Muscle layer of colon (tissue), 2 donors: ENCODE results near the gene CACTIN.
"Not testable (repeated sequence)": the region's sequence is repeated elsewhere in the genome, so short reads cannot be mapped to it uniquely, and the experiment has no call there.

Source experiments
- H3K27ac ChIP-seq: one replicate; pipeline ENCODE4 v1.7.0; 2013; ENCODE audit warnings: low read depth, mild to moderate bottlenecking, low read length, moderate library complexity
- H3K27me3 ChIP-seq, 2 donors: one replicate each; pipeline ENCODE4 v1.7.0; 2013; ENCODE audit warnings: low read length in 2 of 2, mild to moderate bottlenecking in 2 of 2; ENCODE audit not compliant: insufficient read depth in 2 of 2, control insufficient read depth in 1 of 2
- H3K36me3 ChIP-seq: one replicate; pipeline ENCODE4 v1.7.0; 2013; ENCODE audit warnings: mild to moderate bottlenecking, low read length; ENCODE audit not compliant: insufficient read depth
- H3K4me1 ChIP-seq: one replicate; pipeline ENCODE4 v1.7.0; 2013; ENCODE audit warnings: mild to moderate bottlenecking, low read length; ENCODE audit not compliant: insufficient read depth
- H3K4me3 ChIP-seq, 2 donors: one replicate each; pipeline ENCODE4 v1.7.0; 2013; ENCODE audit warnings: low read length in 2 of 2, low read depth in 1 of 2, mild to moderate bottlenecking in 1 of 2, moderate library complexity in 1 of 2
- H3K9ac ChIP-seq: one replicate; pipeline ENCODE4 v1.7.0; 2013; ENCODE audit warnings: low read length
- H3K9me3 ChIP-seq: one replicate; pipeline ENCODE4 v1.7.0; 2013; ENCODE audit warnings: mild to moderate bottlenecking, low read length
- donor health status: abdominal sarcoma.
- donor health status: Adenocarcinoma of cecum.

Gene CACTIN

DNA sequence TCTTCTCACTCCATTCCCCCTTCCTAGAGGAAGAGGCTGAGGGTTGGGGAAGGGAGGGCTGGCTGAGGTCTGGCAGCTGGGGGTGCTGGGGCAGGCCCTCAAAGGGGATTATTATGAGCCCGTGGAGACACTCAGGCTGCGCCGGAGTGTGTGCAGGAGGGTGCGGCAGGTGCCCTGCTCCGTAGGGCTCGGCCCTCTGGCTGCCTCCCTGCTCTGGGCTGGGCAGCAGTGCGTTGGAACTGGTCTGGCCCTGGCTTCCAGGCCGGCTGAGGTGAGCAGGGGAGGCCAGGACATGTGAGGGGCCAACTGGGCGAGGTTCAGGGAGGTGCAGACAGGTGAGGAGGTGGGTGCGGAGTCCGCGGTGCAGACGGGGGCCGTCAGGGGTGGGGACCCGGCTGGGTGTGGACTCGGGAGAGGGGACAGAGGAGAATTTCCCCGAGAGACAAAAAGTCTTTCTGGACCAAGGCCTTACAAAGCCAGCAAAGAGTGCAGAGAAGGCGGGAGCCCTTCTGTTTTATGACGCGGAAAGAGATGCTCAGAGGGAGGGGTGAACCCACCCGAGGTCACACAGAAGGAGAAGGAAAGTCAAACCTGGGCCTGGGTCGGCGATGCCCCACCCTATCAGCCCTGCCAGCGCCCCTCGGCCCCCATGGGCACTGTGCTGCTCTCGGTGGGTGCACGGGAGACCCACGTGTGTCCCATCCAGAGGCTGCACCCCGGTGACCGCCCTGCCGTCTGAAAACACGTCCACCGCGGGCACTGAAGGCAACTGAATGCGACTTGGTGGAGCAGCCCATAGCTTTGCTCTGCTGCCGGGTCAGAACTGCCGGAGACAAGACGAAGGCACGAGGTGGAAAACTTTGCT, 42.7 kb upstream of the CACTIN start:
- peaks cover 58% of the 10 kb centered on the region for H3K4me1 ChIP-seq
- H3K9ac ChIP-seq: peak overlapping the region; percentile 84
- peak overlapping the region; percentile 100 for H3K27ac ChIP-seq
- H3K4me3 ChIP-seq: peak overlapping the region in 1 of 2 donors; percentile 50
- no peaks in the 10 kb centered on the region for H3K9me3 ChIP-seq
- no peaks in the 10 kb centered on the region for H3K27me3 ChIP-seq
- peaks cover 26% of the 10 kb centered on the region for H3K36me3 ChIP-seq

DNA sequence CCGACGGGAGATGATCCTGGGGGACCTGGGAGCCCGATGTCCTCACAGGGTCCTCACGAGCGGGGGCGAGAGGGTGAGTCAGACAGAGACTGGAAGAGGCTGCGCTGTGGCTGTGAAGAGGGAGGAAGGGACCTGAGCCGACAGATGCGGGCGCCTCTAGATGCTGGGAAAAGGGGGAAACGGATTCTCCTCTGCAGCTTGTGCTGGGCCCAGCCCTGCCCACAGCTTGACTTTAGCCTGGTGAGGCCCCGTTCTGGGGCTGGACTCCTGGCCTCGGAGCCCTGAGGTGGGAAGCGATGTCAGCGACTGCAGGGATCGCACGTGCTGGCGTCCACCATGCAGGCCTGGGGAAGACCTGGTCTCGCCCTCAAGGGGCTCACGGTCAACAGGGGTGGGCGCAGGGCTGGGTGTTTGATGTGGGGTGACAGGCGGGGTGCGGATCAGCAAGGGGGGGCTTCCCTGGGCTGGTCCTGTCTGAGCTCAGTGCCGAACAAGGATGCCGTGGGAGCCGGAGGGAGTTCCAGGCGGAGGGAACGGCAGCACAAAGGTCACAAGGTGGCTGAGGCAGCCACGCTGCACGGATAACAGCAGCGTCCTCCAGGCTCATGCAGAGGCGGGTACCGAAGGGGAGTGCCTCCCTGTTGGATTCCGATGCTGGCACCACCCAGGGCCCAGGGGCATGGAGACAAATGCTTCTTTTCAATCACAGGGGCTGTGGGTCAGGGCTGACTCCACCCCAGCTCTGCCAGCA, 41.9 kb upstream of the CACTIN start:
- Histone ChIP-seq H3K9me3 (no peaks in the 10 kb centered on the region), H3K27me3 (no peaks in the 10 kb centered on the region), H3K36me3 (peaks cover 34% of the 10 kb centered on the region), H3K27ac (peak overlapping the region; percentile 100), H3K9ac (peak overlapping the region; percentile 84), H3K4me1 (peaks cover 58% of the 10 kb centered on the region), H3K4me3 (peak overlapping the region in 1 of 2 donors; percentile 41)

DNA sequence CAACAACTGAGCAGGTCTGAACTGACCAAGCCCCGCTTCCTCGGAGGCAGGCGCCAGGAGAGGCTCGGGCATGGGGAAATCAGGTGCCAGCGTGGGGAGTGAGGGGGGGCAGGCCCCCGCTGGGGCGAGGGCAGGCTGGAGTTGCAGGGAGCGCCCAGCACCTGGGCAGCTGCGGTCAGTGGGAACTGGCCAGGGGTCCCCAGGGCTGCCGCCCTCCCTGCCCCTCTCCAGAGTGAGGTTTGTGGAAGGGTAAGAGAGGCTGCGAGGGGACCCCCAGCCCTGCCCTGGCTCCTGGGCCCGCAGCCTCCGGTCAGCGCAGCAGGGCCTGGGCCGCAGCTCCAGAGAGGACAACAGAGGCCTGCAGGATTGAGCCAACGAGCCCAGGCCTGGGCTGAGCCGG, 41.2 kb upstream of the CACTIN start:
- H3K9me3 ChIP-seq: no peaks in the 10 kb centered on the region
- H3K9ac ChIP-seq: peak overlapping the region; percentile 84
- peaks cover 40% of the 10 kb centered on the region for H3K36me3 ChIP-seq
- H3K4me1 ChIP-seq: peaks cover 58% of the 10 kb centered on the region
- H3K27ac ChIP-seq: peak overlapping the region; percentile 100
- H3K4me3 ChIP-seq: no peak overlapping the region
- no peaks in the 10 kb centered on the region for H3K27me3 ChIP-seq

DNA sequence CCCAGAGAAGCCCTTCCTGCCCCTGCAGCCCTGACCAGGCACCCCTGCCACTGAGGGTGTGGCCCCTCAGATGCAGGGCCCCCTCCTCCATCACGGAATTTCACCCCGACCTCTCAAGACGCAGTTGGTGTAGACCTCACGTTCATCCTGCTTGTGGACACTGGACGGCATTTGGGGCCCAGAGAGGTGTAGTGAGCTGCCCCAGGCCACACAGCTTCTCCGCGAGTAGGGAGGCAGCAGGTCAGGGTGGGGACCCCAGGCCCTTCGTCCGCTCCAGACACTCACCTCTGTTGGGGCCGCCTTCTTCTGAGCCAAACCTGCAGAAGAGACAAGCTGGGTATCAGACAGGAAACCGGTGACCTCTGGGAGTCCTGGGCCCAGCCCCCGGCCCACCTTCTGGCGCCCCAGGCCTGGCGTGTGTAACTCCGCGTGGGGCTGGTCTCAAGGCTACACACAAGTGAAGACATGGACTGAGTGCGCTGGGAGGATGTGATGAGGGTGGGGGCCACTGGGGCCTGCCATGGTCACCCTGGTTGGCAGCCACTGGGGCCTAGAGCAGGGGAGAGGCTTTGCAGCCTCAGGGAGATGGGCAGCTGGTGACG, 40.5 kb upstream of the CACTIN start:
- Histone ChIP-seq H3K27me3 (no peaks in the 10 kb centered on the region), H3K4me1 (peaks cover 53% of the 10 kb centered on the region), H3K9me3 (no peaks in the 10 kb centered on the region), H3K36me3 (peaks cover 43% of the 10 kb centered on the region), H3K4me3 (no peak overlapping the region), H3K27ac (peak overlapping the region; percentile 100), H3K9ac (no peak overlapping the region)

DNA sequence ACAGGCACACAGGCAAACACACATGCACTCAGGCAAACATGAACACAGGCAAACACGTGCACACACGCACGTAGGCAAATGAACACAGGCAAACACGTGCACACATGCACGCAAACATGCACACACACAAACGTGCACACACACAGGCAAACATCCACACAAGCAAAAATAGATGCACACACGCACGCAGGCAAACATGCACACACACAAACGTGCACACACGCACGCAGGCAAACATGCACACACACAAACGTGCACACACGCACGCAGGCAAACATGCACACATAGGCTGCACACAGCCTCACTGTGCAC, 39.9 kb upstream of the CACTIN start:
- not testable (repeated sequence) for H3K4me3 ChIP-seq, H3K27me3 ChIP-seq, H3K9me3 ChIP-seq, H3K9ac ChIP-seq
- peak overlapping the region; percentile 70 for H3K27ac ChIP-seq
- H3K36me3 ChIP-seq: peaks cover 46% of the 10 kb centered on the region
- H3K4me1 ChIP-seq: peaks cover 47% of the 10 kb centered on the region

- H3K36me3 ChIP-seq: peaks cover 52% of the 10 kb centered on the region
- peak overlapping the region; percentile 70 for H3K27ac ChIP-seq
- no peak overlapping the region for H3K4me3 ChIP-seq
- no peaks in the 10 kb centered on the region for H3K27me3 ChIP-seq
- H3K9me3 ChIP-seq: no peaks in the 10 kb centered on the region
- no peak overlapping the region for H3K9ac ChIP-seq
- H3K4me1 ChIP-seq: peaks cover 42% of the 10 kb centered on the region
These were observed 39.3 kb upstream of the CACTIN start for GRCh38 chr19:3665681-3666544.

- Histone ChIP-seq H3K27me3 (no peaks in the 10 kb centered on the region), H3K36me3 (peaks cover 61% of the 10 kb centered on the region), H3K9me3 (no peaks in the 10 kb centered on the region), H3K4me3 (no peak overlapping the region), H3K27ac (no peak overlapping the region), H3K9ac (no peak overlapping the region), H3K4me1 (peaks cover 35% of the 10 kb centered on the region)
These were observed 38.5 kb upstream of the CACTIN start for GRCh38 chr19:3664879-3665642.

- Histone ChIP-seq H3K4me1 (peaks cover 24% of the 10 kb centered on the region), H3K9ac (no peak overlapping the region), H3K27ac (no peak overlapping the region), H3K36me3 (peaks cover 73% of the 10 kb centered on the region), H3K27me3 (no peaks in the 10 kb centered on the region), H3K9me3 (no peaks in the 10 kb centered on the region), H3K4me3 (no peak overlapping the region)
These were observed 37.2 kb upstream of the CACTIN start for GRCh38 chr19:3663838-3664237.

DNA sequence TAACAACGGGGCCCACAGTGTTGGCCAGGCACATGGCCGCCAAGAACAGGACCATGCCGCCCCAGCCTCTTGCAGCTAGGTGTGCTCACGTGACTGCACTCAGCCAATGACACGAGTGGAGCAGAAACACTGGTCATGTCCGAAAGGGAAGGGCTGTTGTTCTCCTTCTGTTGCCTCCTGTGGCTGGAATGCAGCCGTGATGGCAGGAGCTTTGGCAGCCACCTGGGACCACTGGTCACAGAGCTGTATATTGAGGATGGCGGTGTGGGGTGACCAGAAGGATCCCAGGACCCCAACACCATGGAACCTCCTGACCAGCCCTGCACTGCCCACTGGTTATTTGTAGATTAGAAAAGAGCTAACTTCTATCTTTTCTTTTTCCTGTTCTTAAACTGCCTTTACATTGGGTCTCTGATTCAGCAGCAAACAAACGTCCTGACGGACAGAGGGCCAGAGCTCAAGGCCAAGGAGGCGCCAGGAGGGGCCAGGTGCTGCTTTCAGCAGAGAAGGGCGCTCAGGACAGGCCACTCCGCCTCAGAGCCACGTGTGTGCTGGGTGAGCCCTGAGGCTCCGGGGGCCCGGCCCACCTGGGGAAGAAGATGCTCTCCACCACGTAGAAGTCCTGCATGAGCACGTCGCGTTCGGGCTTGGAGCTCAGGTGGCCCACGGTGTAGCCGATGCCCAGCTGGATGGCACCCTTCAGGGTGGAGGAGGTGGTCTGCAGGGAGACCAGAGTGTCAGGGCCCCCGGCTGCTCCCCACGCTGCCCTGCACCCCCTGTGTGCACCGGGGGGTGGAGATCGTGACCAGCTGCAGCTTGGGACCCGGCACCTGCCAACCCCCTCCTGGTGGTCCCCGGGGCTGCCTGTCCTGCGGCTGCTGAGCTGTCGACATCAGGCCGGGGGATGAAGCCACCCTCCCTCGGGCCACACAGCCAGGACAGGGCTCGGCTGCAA, 35.0 kb upstream of the CACTIN start:
- H3K4me1 ChIP-seq: peaks cover 5% of the 10 kb centered on the region
- H3K27me3 ChIP-seq: no peaks in the 10 kb centered on the region
- H3K9me3 ChIP-seq: no peaks in the 10 kb centered on the region
- H3K9ac ChIP-seq: no peak overlapping the region
- H3K27ac ChIP-seq: no peak overlapping the region
- H3K4me3 ChIP-seq: no peak overlapping the region
- peaks cover 87% of the 10 kb centered on the region for H3K36me3 ChIP-seq
